HG02885 (cell line): ENCODE measurements around the gene SH3PXD2A.
"Not testable (repeated sequence)": the region's sequence is repeated elsewhere in the genome, so short reads cannot be mapped to it uniquely, and the experiment has no call there.

Experiments used
- ATAC-seq: cut with Tn5 transposase; IDR thresholded peaks from one replicate; pipeline ENCODE4 v1.9.1; 2021; ENCODE audit warnings: mild to moderate bottlenecking; ENCODE audit not compliant: unreplicated experiment, poor library complexity

Gene SH3PXD2A

DNA sequence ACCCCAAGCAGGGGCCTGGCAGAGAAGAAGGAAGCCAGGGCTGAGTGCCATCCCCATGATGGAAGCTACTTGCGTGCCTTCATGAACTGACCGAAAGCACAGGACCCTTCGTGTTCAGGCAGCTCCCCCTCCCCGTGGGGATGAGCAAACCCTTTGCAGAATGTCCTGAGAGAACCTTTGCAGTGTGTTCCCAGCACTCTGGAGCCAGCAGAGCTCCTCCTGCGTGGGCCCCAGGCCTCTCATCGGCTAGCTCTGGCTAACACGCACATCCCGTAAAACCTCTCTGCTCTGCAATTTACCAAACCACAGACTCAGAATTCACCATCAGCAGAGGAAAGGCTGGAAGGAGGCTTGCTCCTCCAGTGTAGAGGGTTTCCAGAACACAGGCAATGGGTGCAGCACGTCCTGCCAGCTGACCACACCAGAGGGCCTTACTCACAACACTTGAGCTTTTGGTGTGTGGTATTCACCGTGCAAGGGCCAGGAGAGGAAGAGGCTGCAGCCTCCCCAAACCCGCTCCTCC is 3.1 kb downstream of the SH3PXD2A start:
- no peak for ATAC-seq

DNA sequence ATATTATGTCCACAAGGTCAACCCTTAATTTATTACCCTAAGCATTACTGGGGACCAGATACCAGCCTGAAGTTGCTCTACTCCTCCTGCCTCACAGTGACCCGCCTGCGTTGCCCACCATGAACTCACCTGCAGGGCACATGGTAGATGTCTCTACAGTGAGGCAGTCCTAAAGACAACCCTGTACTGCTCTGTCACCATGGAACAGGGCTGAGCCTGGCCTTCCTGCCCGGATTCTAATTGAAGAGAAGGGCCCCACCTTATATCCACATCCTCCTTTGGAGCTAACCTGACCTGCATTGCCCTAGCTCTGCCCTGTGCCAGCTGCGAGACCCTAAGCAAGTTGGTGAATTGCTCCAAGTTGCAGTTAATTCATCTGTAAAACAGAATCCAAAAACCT is 4.1 kb downstream of the SH3PXD2A start:
- ATAC-seq = no peak

DNA sequence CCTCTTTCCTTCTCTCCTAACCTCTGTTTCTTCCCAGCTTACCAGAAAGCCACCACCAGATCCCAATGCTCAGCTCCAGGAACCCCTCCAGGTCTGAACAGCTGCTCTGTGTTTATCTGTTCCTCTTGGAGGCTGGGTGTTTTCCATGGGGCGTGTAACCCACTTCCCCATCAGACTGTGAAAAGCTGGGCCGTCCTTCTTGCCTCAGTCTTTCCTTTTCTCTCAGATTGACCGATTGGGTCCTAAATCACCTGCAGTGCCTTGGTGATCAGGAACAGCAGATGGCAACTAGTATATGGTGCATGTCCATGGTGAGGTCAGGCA is 4.8 kb downstream of the SH3PXD2A start:
- ATAC-seq = no peak

DNA sequence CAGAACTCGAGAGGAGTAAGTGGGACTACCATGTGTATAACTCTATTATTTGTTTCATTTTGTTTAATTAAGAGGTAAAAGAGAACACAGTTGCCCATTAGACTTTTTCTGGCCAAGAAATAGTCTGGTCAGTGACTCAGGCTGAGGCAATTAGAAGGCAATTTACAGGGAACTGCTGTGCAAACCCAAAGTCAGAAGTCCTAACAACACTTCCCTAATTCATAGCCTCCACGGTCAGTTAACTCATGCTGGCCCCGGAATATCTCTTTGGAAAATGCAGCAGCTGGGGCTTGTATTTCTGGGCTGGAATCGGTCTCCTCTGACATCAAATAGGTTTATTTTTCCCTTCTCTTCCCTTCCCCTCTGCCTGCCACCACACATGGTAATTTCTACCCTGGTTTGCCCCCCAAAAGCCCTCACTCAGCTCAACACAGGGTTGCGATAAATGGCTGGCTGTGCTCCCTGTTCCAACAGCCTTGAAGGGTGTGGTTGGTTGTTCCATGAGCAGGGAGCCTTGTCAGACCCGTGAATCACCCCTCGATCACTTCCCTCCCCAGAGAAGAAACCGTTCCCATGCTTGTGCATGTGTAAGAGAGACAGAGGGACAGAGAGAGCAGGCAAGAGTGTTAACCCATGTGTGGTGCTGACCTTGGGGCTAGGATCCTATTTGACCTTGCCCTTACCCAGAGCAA is 5.3 kb downstream of the SH3PXD2A start:
- ATAC-seq = no peak

DNA sequence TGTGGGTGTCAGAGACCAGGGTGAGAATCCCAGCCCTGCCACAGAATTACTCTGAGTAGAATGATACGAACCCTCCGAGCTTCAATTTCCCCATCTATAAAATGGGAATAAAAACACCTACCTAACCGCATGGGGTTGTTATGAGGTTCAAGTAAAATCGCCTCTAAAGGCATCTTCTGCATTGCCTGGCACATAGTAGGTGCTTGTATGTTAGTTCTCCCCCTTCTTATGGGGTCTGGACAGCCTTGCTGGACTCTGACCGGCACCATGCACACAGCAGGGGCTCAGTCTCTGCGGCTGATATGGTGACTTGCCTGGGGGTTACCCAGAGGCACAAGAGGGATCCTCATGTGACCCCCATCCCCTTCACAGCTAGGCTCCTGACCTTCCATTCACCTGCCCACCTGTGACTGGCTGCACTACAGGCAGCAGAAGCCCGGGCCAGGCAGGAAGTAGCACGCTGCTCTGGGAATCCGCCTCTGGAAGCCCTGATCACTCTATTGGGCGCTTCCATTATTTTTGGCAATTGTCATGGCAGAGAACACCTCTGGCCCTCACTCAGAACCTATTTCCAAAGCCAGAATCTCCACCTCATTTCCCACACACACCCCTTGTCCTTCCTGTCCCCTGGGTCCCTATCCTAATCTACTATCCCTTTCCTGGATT is 6.0 kb downstream of the SH3PXD2A start:
- ATAC-seq = no peak

DNA sequence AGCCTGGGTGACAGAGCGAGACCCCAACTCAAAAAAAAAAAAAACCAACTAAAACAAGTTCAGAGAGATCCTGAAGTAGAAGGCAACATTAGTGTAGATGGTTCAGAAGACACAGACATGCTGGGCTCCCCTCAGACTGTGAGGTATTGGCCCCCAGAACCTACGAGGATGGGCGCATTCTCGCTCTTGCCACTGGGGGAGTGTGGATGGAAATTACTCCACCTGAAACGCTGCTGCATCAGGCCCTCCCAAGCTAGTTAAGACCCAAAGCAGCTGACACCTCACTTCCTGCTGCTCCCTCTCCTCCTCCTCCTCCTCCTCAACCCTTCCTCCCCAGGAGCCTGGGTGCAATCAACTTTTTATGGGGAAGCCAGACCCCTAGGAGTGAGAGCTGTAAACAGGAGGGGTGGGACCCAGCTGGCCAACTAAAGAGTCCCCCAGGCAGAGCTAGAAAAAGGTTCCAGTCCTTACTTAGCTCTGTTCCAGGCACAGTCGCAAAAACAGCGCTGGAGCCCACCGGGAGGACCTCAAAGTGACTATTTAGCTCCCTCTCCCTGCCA is 7.4 kb downstream of the SH3PXD2A start:
- ATAC-seq = no peak

DNA sequence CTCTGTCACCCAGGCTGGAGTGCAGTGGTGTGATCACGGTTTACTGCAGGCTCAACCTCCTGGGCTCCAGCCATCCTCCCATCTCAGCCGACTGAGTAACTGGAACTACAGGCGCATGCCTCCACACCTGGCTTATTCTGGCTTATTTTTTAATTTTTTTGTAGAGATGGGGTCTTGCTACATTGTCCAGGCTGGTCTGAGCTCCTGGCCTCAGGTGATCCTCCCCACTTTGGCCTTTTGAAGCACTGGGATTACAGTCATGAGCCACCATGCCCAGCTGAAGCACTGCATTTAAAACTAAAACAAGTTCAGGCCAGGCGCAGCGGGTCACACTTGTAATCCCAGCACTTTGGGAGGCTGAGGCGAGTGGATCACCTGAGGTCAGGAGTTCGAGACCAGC is 8.0 kb downstream of the SH3PXD2A start:
- ATAC-seq = no peak

DNA sequence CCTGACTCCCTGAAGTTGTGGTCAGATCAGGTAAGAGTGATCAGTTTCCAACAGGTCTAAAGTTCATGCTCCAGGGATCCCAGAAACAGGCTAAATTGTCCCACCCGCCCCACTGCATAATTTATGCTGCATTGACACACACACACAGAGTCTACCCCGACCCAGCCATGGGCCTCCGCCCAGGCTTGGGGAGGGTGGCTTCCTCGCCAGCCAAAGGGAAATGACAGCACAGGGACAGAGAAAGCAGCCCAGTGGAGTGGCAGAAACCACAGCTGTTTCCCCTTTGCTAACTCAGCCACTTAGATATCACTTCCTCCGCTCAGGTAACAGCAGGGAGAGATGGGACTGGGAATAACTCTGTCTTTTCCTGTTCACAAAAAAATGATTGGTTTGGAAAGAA is 9.4 kb downstream of the SH3PXD2A start:
- peak; percentile 49 for ATAC-seq

DNA sequence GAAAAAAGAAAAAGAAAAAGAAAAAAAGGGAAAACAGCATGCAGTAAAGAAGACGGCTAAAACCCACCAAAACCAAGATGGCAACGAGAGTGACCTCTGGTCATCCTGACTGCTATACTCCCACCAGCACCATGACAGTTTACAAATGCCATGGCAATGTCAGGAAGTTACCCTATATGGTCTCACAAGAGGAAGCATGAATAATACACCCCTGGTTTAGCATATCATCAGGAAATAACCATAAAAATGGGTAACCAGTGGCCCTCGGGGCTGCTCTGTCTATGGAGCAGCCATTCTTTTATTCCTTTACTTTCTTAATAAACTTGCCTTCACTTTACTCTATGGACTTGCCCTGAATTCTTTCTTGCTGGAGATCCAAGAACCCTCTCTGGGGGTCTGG is 10.0 kb downstream of the SH3PXD2A start:
- ATAC-seq = not testable (repeated sequence)

- ATAC-seq = no peak
Observed at GRCh38 chr10:103843854-103844570, 11.4 kb downstream of the SH3PXD2A start.

DNA sequence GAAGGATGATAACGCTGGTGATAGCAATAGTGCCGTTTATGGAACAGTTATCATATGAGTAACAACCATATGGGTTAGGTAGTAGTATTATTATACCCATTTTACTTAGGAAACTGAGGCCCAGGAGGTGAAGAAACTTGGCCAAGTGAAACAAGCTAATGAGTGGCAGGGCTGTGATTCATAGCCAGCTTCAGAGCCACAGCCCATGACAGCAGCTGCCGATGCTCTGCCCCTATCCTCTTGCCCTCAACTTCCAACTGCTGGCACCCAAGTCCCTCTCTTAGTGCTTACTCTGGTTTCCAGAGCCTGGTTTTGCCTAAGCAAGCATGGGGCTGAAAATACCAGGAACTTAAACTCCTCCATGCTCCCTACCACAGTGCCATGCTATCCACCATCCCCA is 12.3 kb downstream of the SH3PXD2A start:
- ATAC-seq = no peak

GRCh38 chr10:103842605-103843004 is 12.8 kb downstream of the SH3PXD2A start:
- ATAC-seq = no peak

- no peak for ATAC-seq
Observed at GRCh38 chr10:103841519-103841918, 13.9 kb downstream of the SH3PXD2A start.

GRCh38 chr10:103840740-103841070 is 14.7 kb downstream of the SH3PXD2A start:
- no peak for ATAC-seq

DNA sequence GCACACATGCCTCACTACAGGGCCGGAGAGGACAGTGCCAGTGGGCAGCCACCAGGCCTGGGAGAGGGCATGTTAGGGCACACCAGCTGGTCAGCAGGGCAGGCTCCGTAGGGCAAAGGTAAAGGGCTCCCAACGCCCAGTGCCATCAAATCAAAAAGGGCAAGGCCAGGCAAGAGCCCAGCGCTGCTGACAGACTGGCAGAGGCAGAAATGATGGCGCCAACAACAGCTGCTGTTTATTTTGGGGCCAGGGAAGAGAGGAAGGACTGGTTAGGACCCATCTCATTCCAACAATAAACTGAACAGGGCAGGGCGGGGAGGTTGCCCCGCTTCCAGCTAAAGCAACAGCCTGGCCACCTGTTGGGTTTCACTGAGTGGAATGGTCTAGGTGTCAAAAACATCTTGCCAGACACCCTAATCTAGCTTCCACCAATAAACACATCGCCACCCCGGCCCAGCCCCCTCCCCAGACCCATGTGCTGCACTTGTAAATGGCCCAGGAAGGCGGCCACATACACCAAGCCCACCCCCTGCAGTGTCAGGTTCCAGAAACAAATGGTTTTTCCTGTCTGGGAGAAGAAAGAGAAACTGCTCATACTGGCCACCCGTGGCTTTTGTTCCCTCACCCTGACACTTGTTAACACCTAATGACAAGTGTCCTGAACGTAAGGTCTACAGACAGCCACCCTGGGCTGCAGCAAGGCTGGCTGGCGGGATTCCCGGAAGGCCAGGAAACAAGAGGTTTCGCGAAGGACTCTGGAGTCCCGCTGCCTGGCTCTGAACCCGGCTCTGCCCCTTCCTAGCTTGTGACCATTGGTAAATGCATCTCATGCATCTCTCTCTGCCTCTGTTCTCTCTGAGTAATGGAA is 15.3 kb downstream of the SH3PXD2A start:
- ATAC-seq = no peak

- ATAC-seq = no peak
Observed at GRCh38 chr10:103839519-103839871, 15.9 kb downstream of the SH3PXD2A start.

DNA sequence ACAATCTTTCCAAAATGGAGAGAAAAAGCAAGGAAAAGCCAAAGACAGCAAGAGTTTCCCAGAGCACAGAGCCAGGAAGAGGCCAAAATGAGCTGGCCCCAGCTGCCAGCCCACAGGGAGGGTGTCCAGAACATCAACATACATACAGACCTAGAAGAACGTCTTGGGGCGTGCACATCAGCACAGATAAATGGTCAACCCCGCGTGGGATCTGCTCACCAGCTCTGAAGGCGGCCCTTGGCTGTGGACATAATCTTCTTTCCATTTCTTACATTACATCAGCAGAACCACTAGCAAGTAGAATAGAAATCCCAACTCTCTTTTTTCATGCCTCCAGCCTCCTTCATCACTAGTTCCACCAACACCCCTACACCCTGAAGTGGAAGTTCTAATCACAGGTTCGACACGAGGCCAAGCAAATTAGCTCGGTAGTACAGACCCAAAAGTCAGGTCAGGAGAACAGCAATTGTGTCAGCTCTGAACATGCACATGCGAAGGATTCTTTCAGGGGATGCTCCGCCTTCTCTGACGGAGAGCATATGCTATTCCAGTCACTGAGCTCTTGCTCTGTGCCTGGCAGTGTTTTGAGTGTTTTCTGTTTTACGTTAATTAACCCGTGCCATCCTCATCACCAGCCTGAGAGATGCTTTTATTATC is 16.4 kb downstream of the SH3PXD2A start:
- no peak for ATAC-seq

- no peak for ATAC-seq
Observed at GRCh38 chr10:103838070-103838395, 17.3 kb downstream of the SH3PXD2A start.

- no peak for ATAC-seq
Observed at GRCh38 chr10:103837370-103838069, 17.9 kb downstream of the SH3PXD2A start.
